Measurements from ENCODE around the gene PHLDB2. TPM values are rescaled to one million over a fixed set of nuclear protein-coding genes. Genes with fewer than 3 reads are reported as not detected.

PHLDB2 gene
- total and polyA plus RNA-seq, 2 of the 8 experiments (the other 6 are each of a cell fraction or from before 2014, with no cell fraction given) = 5.8 to 22.6 TPM

DNA sequence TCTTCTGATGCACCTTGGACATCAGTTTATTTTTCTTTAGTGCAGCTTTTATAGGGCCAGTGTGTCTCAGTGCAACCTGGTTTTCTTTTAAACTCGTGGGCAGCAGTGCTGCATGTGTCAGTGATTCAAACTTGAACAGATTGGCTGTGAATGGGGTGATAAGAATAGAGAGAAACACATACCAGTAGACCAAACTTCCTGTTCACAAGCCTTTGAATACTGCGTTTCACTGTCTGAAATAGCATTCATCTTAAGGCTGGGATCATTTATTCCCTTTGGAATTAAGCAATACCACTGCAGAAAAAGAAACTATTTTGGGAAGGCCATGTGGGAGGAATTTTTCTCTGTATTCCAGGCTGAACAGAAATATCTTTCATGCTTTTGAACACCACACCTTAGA, 51.7 kb downstream of the PHLDB2 start:
- Histone ChIP-seq H4K8ac (ENCODE audit: extremely low read depth, insufficient read depth, low read length) (no peak overlapping the region), H3K23me2 (ENCODE audit: low read depth, low read length) (no peaks in the 10 kb centered on the region), H3K14ac (ENCODE audit: insufficient read length) (no peak overlapping the region), H4K91ac (replicated peaks; ENCODE audit: insufficient read length, low read length) (no peak overlapping the region), H4K5ac (ENCODE audit: insufficient read length, low read depth, low read length) (no peak overlapping the region), H3K4me2 (ENCODE audit: insufficient read depth in 1 of 2, low read depth in 2 of 2, low read length in 2 of 2) (no peak overlapping the region), H3K79me2 (ENCODE audit: control insufficient read depth in 1 of 2, insufficient read depth in 2 of 2, low read length in 2 of 2) (no peaks in the 10 kb centered on the region), H3K27me3 (replicated peaks in 1 of 4; ENCODE audit: control insufficient read depth in 3 of 4, extremely low read depth in 1 of 4, insufficient read depth in 3 of 4, low read length in 3 of 4) (no peaks in the 10 kb centered on the region), H3K9ac (replicated peaks in 1 of 4; ENCODE audit: extremely low read depth in 1 of 4, low read depth in 3 of 4, low read length in 3 of 4) (no peak overlapping the region), H3K9me3 (ENCODE audit: insufficient read depth in 2 of 2, low read depth in 1 of 2, low read length in 1 of 2) (no peaks in the 10 kb centered on the region), H2BK5ac (ENCODE audit: low read depth, low read length) (no peak overlapping the region), H2BK12ac (ENCODE audit: low read depth, low read length) (no peak overlapping the region), H3K56ac (replicated peaks; ENCODE audit: insufficient read length, low read depth, low read length) (no peak overlapping the region), H4K20me1 (replicated peaks in 1 of 2; ENCODE audit: control insufficient read depth in 1 of 2, insufficient read depth in 2 of 2, low read length in 2 of 2) (no peaks in the 10 kb centered on the region), H3K36me3 (ENCODE audit: control insufficient read depth in 2 of 4, insufficient read depth in 4 of 4, low read length in 3 of 4) (no peaks in the 10 kb centered on the region), H2AK5ac (ENCODE audit: low read depth, low read length) (no peak overlapping the region), H3K23ac (ENCODE audit: insufficient read length) (no peak overlapping the region), H3K27ac (ENCODE audit: low read depth, low read length) (no peak overlapping the region), H2AFZ (ENCODE audit: low read length) (no peak overlapping the region), H2BK120ac (replicated peaks; ENCODE audit: low read depth, low read length) (no peak overlapping the region), H3K18ac (ENCODE audit: extremely low read depth, low read length) (no peak overlapping the region), H3K4me1 (replicated peaks in 1 of 4; ENCODE audit: control insufficient read depth in 3 of 4, insufficient read depth in 4 of 4, low read length in 3 of 4) (peaks cover 0 to 5% (median 2%) of the 10 kb centered on the region in 4 experiments; a peak in 3 of 7 replicates), H3K79me1 (ENCODE audit: low read depth, low read length) (no peaks in the 10 kb centered on the region), H3K4me3 (ENCODE audit: extremely low read depth in 1 of 4, insufficient read depth in 2 of 4, low read depth in 3 of 4, low read length in 4 of 4) (no peak overlapping the region), H3K4ac (replicated peaks; ENCODE audit: insufficient read length, low read depth, low read length) (no peak overlapping the region), H2BK20ac (ENCODE audit: low read length) (no peak overlapping the region), H2BK15ac (ENCODE audit: low read length) (no peak overlapping the region)
- 87% methylated on average over 2 of the region's 2 CpGs; no CpG with 5 or more reads in 1 of the 2 experiments for WGBS, 2 experiments (ENCODE audit: extremely low coverage in 1 of 2, insufficient coverage in 1 of 2, insufficient read length in 1 of 2, insufficient replicate concordance in 2 of 2, low coverage in 1 of 2, low lambda C conversion rate in 2 of 2, missing lambda C conversion rate in 1 of 2)
- DNase-seq (ENCODE audit: low read depth in 1 of 2, low spot score in 2 of 2) (no peak), FAIRE-seq (no peak)
- no peak for TF ChIP-seq CTBP2 (IDR thresholded peaks at IDR 0.05; ENCODE audit: borderline replicate concordance, insufficient read depth, insufficient read length, low read length)
- no peak for TF ChIP-seq POLR2AphosphoS5 (IDR thresholded peaks at IDR 0.05; ENCODE audit: low read depth, low read length)
- no peak for TF ChIP-seq SUZ12 (IDR thresholded peaks at IDR 0.05; ENCODE audit: low read length)
- TF ChIP-seq SRF (IDR thresholded peaks at IDR 0.05; ENCODE audit: low read depth, low read length) = no peak
- no peak for TF ChIP-seq POU5F1 (IDR thresholded peaks at IDR 0.05; ENCODE audit: low read depth, low read length)
- no peak for TF ChIP-seq BRCA1 (IDR thresholded peaks at IDR 0.05; ENCODE audit: low read depth, low read length)
- ChIA-PET CTCF (ENCODE audit: partially characterized antibody) (interaction anchor here (3.0 to 3.1 kb wide), 2 partner anchors 57 to 194 kb away, joined by 11 to 19 read pairs; no protein-coding TSS in a partner anchor), POLR2A (ENCODE audit: partially characterized antibody) (no interaction called here)

Data from H1 (cell line).